Stimulated activated naive CD8-positive, alpha-beta T cell treated with anti-CD3 and anti-CD28 coated beads, Interleukin-15, Interleukin-2, amounts not matched to agents 100 U/mL and 50 U/mL, for 24 hours (primary cell): ENCODE measurements around the gene BCAS3.
A peak's percentile ranks its signal among the peaks of the same experiment; 100 is the strongest.
"Not testable (repeated sequence)": the region's sequence is repeated elsewhere in the genome, so short reads cannot be mapped to it uniquely, and the experiment has no call there.

ENCODE experiments used
- ATAC-seq: fragments of 150-1000 bp; cut with Tn5 transposase; one replicate; pipeline ENCODE4 v1.10.0; 2021
- DNase-seq: peaks from one replicate; pipeline ENCODE4 v3.0.0; 2021

BCAS3 gene

GRCh38 chr17:60677308-60678117 is at the start of gene BCAS3:
Gene BCAS3, plus strand, starts transcription at chr17:60677851.
- ATAC-seq (peak; percentile 99), DNase-seq (peak; percentile 94)

- no peak for DNase-seq
- no peak for ATAC-seq
Observed at GRCh38 chr17:60628252-60628889, 49.3 kb upstream of the BCAS3 start.

GRCh38 chr17:60629120-60629519 is 48.5 kb upstream of the BCAS3 start:
- no peak for DNase-seq

GRCh38 chr17:60630352-60630751 is 47.3 kb upstream of the BCAS3 start:
- DNase-seq (no peak), ATAC-seq (no peak)

More at GRCh38 chr17:60629120-60629519, 48.5 kb upstream of the BCAS3 start:
- no peak for ATAC-seq

- no peak for DNase-seq
- ATAC-seq = no peak
Observed at GRCh38 chr17:60631119-60631518, 46.5 kb upstream of the BCAS3 start.

- ATAC-seq = no peak
- DNase-seq = no peak
Observed at GRCh38 chr17:60637683-60638082, 40.0 kb upstream of the BCAS3 start.

GRCh38 chr17:60639019-60639330 is 38.7 kb upstream of the BCAS3 start:
- ATAC-seq (no peak), DNase-seq (no peak)

GRCh38 chr17:60640503-60640902 is 37.1 kb upstream of the BCAS3 start:
- ATAC-seq = no peak
- no peak for DNase-seq

- ATAC-seq (no peak), DNase-seq (no peak)
Observed at GRCh38 chr17:60641126-60641525, 36.5 kb upstream of the BCAS3 start.

- DNase-seq = peak; percentile 47
Observed at GRCh38 chr17:60641810-60642220, 35.8 kb upstream of the BCAS3 start.

GRCh38 chr17:60645918-60646523 is 31.6 kb upstream of the BCAS3 start:
- ATAC-seq = no peak
- DNase-seq = no peak

More at GRCh38 chr17:60641810-60642220, 35.8 kb upstream of the BCAS3 start:
- ATAC-seq = peak; percentile 71

- ATAC-seq = no peak
- DNase-seq = no peak
Observed at GRCh38 chr17:60646701-60647100, 30.9 kb upstream of the BCAS3 start.

GRCh38 chr17:60647705-60648104 is 29.9 kb upstream of the BCAS3 start:
- DNase-seq (no peak), ATAC-seq (no peak)

- DNase-seq = no peak
Observed at GRCh38 chr17:60652454-60653247, 25.0 kb upstream of the BCAS3 start.

GRCh38 chr17:60653569-60653968 is 24.1 kb upstream of the BCAS3 start:
- no peak for ATAC-seq
- no peak for DNase-seq

More at GRCh38 chr17:60652454-60653247, 25.0 kb upstream of the BCAS3 start:
- ATAC-seq = peak; percentile 78

- DNase-seq = no peak
- no peak for ATAC-seq
Observed at GRCh38 chr17:60656499-60656898, 21.2 kb upstream of the BCAS3 start.

- no peak for ATAC-seq
- DNase-seq = no peak
Observed at GRCh38 chr17:60659156-60659555, 18.5 kb upstream of the BCAS3 start.

GRCh38 chr17:60661489-60661888 is 16.2 kb upstream of the BCAS3 start:
- no peak for DNase-seq
- no peak for ATAC-seq

GRCh38 chr17:60664022-60664421 is 13.6 kb upstream of the BCAS3 start:
- DNase-seq (no peak), ATAC-seq (no peak)

GRCh38 chr17:60665602-60666001 is 12.0 kb upstream of the BCAS3 start:
- DNase-seq (no peak), ATAC-seq (no peak)

- not testable (repeated sequence) for ATAC-seq, DNase-seq
Observed at GRCh38 chr17:60668741-60669140, 8.9 kb upstream of the BCAS3 start.

- no peak for DNase-seq
- ATAC-seq = no peak
Observed at GRCh38 chr17:60671482-60671881, 6.2 kb upstream of the BCAS3 start.
